SH-SY5Y (cell line): ENCODE results near the gene NLGN2.

Experiments used
- GATA2 ChIP-seq: IDR thresholded peaks from 2 replicates; pipeline ENCODE4 v1.6.1; 2011; ENCODE audit warnings: mild to moderate bottlenecking, low read depth, low read length
- GATA3 ChIP-seq: IDR thresholded peaks from 2 replicates; pipeline ENCODE4 v1.6.1; 2011; ENCODE audit warnings: low read depth, mild to moderate bottlenecking, low read length, moderate library complexity

GRCh38 chr17:7460850-7461660 is 53.4 kb downstream of the NLGN2 start:
- TF ChIP-seq GATA2 (no peak), GATA3 (no peak)
